NOMO-1 treated with DMSO at 0.1 percent for 48 hours (cell line): ENCODE results near the gene RASSF6.
"Not testable (repeated sequence)": the region's sequence is repeated elsewhere in the genome, so short reads cannot be mapped to it uniquely, and the experiment has no call there.

Source experiments
- DNase-seq: peaks from one replicate; lab custom pipeline; 2025; ENCODE audit not compliant: unreplicated experiment; lab: John Stamatoyannopoulos, UW

Gene RASSF6

DNA sequence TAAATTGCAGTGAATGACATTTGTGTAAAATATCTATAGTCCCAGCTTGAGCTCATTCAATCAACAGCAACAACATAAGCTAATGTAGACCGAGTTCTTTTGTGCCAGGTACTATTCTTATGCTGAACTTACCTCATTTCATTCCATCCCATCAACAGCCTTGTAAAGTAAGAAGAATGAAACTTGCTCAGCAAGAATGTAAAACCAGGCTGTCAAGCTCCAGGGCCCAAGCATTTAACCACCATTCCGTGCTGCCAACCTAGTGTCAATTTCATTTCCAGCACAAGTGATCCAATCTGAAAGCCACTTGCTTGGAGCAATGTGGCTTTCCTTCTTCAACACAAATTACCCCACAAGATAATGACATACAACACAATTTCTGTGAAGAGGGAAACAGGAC lies 36.6 kb downstream of the RASSF6 start:
- DNase-seq = no peak

DNA sequence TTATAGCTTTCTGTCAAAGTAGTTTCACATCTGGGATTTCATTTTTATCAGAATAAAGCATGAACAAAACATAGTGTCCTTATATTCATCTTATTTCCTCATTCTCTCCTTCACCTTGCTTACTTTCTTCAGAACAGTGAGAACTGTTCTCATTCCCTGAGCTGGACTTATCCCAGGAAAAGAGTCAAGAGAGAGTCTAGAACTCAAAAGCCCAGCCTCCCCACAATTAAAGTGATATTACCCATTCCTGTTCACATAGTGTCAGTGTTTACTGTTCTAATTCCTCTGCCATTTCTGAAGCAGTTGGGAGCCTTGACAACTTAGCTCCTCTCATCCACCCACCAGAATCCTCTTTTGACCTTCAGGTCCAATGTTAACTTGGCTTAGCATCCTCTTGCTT lies 42.9 kb downstream of the RASSF6 start:
- no peak for DNase-seq

DNA sequence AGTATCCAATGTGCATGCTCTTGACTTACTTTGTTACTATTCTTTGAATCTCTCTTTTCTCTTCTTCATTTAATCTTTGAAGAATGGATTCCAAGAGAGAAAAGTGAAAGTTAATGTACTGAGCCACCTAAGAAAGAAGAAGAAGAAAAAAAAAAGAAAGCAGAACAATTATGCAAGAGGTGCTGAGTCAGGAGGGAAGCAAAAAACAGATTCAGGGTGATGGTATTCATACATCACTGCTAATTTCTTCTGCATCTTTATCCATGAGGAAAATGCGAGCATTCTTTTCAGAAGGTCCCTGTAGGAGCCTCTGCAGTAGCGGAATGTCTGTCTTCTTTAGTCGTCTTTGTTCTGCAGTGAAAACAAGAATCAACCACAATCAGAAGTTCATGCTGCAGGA lies 43.9 kb downstream of the RASSF6 start:
- peak; percentile 66 for DNase-seq

DNA sequence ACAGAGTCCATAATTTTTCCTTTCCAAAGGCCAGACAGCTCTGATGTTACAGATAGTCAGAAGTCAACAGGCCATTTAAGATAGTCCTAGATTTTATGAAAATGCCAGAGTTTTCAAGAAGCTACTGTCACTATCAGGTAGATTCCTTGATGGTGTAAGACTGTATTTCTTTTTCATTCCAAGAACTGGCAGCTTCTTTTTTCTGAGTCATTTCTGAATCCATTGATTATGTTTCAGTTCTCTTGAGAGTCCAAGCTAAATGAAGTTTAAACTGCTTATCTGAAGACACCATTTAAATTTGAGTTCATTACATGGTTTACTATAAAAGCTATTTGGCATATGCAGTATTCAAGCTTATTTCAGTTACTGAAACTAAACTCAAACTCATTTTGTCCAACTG lies 44.6 kb downstream of the RASSF6 start:
- DNase-seq = no peak

DNA sequence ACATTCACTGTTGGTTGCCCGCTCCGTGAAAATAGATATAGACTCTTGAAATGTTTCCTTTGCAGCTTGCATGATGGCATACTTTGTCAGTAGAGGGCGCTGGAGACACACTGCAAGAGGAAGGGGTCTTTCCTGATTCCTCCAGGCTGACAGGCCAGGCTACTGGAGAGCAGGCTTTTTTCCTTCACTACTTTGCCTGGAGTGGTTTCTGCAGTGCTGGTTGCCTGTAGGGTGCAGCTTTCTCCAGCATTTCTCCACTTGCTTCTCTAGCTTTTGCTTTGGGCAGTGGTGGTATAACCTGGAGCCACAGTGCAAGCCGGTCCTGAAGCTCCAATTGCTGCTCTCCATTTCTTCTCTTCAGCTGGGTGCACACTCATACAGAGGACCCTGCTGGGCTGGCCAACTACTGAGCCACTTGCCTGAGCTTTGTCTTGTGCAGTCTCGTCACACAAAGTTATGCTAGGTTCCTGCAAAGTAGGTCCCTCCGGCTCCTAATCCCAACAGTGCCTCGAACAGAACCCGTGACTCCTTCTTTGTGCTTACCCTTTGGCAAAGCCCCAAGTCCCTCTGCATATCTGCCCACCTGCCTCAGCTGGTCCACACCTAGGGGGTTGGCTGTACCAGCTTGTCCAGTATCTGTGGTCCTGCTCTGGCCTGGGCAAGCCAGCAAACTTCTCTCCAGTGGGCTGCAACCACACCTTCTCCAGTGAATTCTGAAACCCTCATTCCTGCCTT lies 46.3 kb downstream of the RASSF6 start:
- DNase-seq = peak; percentile 57

DNA sequence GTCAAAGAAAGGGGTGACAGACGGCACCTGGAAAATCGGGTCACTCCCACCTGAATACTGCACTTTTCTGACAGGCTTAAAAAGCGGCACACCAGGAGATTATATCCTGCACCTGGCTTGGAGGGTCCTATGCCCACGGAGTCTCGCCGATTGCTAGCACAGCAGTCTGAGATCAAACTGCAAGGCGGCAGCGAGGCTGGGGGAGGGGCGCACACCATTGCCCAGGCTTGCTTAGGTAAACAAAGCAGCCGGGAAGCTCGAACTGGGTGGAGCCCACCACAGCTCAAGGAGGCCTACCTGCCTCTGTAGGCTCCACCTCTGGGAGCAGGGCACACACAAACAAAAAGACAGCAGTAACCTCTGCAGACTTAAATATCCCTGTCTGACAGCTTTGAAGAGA lies 69.4 kb downstream of the RASSF6 start:
- not testable (repeated sequence) for DNase-seq

DNA sequence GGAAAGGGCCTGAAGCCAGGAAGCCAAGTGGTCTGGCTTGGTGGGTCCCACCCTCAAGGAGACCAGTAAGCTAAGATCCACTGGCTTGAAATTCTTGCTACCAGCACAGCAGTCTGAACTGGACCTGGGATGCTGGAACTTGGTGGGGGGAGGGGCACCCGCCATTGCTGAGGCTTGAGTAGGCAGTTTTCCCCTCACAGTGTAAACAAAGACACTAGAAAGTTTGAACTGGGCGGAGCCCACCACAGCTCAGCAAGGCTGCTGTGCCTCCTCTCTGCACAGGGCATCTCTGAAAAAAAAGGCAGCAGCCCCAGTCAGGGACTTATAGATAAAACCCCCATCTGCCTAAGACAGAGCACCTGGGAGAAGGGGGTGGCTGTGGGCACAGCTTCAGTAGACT lies 75.6 kb downstream of the RASSF6 start:
- DNase-seq = no peak

DNA sequence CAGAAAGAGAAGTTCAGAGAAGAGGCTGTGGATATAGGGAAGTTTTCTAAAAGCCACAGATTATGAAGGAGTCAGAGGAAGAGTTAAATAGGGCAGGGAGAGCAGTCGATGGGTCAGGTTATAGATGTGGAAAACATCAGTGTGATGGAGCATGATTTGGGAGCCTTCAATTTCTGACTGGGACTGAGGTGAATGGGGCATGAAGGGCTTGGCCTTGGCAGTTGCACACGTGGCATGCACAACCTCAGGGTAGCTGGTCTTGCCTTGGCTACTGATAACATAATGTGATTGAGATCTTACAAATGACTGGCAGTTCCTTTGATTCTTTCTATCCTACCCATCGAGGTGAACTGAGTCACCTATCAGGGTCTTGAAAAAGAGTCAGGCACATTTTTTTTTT lies 79.0 kb downstream of the RASSF6 start:
- DNase-seq = no peak

DNA sequence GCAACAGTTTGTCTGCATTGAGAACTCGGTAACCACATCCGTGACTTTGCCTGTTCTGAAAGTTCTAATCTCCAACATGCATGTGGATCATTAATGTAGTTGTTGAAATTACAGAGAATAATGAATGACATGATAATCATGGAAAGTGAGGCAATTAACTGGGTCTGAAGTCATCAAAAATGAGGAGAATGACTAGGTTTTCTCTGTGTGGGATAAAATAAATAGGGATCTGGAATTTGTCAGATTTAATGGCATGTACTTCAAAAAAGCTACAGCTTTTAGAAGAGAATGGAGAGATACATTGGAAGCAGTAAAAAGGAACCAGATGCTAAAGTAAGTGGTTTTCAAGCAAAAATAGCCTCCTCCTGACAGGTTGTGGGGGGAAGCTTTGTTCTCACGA lies 79.4 kb downstream of the RASSF6 start:
- DNase-seq = no peak

DNA sequence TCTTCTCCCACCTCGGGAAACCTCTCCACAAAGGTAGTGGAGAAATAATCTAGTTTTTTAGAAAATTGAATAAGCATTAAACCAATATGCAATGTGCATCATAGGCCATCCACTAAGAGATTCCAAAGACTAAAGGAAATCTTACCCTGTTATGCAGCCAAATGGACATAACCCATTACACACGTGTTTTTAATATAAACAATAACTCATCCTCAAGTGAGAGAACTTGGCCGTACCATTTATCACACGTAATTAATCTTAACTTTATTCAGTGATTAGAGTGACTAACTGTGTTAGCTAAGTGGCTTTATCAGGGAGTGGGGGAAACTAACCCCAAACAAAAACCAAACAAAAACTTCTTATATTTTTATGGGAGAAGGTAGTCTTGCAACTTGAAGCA lies 80.8 kb downstream of the RASSF6 start:
- no peak for DNase-seq

DNA sequence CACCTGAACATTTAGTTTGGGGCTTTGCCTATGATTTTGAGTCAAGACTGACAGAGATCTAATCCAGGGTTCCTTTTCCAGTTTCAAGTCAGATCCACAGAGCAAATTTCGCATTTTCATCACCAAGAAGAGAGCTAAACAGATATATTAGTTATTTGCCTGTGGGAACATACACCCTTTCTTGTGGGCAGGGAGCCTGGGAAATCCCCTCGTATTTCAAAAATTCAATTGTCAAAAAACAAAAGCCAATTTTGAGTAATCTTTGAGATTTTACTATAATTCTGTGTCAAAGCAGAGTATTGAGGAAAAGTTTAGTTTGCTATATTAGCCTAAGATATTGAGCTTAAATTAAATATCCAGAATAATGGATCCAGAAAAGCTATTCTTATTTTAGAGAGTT lies 82.1 kb downstream of the RASSF6 start:
- DNase-seq = no peak

DNA sequence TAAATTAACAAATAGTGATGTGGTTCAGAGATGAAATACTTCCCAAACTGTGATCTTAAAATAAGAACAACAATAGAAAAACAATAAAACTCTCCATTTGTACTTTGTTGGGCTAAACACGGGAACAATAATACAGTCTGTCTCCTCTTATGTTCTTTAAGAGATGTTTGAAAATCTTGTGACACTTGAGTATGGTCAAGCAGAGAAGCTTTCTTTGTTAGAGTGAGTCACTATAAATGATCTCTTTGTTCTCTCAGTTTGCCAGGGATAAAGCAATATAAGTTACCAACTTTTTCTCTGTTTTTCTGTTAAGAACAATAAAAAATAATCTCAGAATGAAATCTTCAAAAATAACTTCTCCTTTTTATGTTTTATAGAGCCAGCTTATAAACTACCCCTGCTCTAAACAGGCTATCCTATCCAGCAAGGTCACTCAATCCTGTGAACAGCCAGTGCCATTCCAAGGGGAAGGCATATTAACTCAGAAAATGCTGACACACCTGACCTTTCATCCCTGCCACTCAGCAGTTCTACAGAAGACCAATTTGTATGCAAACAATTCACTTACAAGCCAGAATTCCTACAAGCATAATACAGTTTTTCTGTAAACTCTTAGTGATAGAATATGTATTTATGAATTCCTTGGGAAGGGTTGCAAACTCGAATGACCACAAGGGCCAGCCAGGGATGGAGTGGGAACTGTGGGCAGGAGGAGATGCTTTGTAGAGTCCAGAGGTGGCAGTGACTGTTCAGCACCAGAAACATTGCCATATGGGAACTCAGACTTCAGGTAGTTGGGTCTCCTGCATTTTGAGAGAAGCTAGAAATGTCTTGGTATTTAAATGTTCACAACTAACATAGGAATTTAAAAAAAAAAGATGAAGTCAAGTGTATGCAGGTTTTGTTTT lies 86.5 kb downstream of the RASSF6 start:
- DNase-seq = no peak

DNA sequence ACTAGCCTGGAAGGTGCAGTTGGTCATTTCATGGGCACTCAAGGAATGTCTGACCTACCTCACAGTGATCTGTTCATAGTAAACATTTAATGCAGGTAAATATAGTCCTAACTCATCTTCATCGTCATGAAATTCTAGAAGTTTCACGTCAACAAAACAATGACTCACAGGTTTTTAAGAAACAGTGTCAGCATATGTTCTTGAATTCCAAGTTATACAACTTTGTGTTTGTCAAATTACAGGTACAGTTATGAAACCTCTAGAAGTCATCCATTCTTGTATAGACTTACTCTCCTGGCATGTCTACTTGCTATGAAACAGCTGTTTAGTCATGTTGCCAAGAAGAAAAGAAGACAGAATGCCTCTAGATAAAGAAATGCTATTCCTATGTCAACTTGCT lies 92.1 kb downstream of the RASSF6 start:
- DNase-seq = no peak

DNA sequence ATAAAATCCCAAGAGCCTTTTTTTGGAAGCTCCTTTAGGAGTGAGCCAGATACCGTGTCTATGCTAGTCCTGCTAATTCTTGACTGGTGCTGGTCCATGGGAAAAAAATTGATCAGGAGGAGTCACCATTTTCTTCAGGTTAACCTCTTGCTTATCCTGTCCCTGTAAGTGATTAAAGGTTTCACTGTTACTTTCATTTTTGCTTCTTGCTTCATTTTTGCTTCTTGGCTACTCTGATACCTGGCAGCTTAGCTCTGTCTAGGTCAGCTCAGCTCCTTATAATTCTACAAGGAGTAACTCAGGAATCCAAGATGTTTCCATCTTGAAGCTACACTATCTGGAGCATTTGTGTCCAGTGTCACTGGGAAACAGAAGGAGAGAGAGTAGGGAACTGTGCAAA lies 93.0 kb downstream of the RASSF6 start:
- no peak for DNase-seq

DNA sequence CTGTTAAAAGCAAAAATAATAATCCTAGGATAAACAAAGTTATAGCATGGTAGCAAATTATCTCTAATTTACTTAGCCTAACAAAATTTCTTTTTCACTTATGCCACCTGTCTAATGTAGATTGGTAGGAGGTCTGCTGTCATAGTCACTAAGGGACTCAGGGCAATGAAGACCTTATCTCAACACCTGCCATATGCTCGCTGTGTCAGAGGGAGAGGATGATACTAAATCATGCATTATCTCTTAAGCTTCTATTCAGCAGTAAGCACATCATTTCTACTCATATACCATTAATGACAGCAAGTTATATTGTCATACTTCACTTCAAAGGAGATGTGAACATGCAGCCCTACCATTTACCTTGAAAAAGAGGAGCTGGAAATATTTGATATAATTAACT lies 94.6 kb downstream of the RASSF6 start:
- DNase-seq = no peak

DNA sequence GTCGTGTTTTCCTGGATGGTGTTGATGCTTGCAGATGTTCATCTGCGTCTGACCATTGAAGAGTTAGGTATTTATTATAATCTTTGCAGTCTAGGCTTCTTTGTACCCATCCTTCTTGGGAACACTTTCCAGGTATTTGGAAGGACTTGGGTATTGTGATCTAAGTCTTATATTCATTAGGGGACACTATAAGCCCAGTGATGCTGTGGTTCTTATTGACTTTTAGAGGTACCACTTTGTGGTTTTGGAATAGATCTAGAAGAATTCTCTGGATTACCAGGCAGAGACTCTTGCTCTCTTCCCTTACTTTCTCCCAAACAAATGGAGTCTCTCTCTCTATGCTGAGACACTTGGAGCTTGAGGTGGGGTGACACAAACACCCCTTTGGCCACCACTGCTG lies 97.1 kb downstream of the RASSF6 start:
- DNase-seq = no peak
